NAMALWA (cell line): ENCODE results near the gene ADGRL2.

ENCODE experiments used
- DNase-seq: peaks from one replicate; pipeline ENCODE4 v3.0.0-alpha.2; 2015; ENCODE audit warnings: low spot score

ADGRL2 gene

GRCh38 chr1:81989524-81989923 lies 188.8 kb downstream of the ADGRL2 start:
- DNase-seq, result no peak

GRCh38 chr1:81990241-81990640 lies 189.5 kb downstream of the ADGRL2 start:
- DNase-seq, result no peak

- DNase-seq, result no peak
Observed at GRCh38 chr1:81998165-81998564, 197.4 kb downstream of the ADGRL2 start.

- DNase-seq, result no peak
Observed at GRCh38 chr1:81999364-81999763, 198.6 kb downstream of the ADGRL2 start.

- no peak for DNase-seq
Observed at GRCh38 chr1:82000221-82000620, 199.5 kb downstream of the ADGRL2 start.

GRCh38 chr1:82001345-82001744 lies 200.6 kb downstream of the ADGRL2 start:
- no peak for DNase-seq

- no peak for DNase-seq
Observed at GRCh38 chr1:82007804-82008203, 207.1 kb downstream of the ADGRL2 start.

GRCh38 chr1:82013702-82014101 lies 213.0 kb downstream of the ADGRL2 start:
- no peak for DNase-seq

- no peak for DNase-seq
Observed at GRCh38 chr1:82015444-82015843, 214.7 kb downstream of the ADGRL2 start.

GRCh38 chr1:82018319-82018718 lies 217.6 kb downstream of the ADGRL2 start:
- DNase-seq, result no peak

GRCh38 chr1:82019508-82019907 lies 218.8 kb downstream of the ADGRL2 start:
- DNase-seq, result no peak

- no peak for DNase-seq
Observed at GRCh38 chr1:82030830-82031229, 230.1 kb downstream of the ADGRL2 start.

GRCh38 chr1:82032068-82032467 lies 231.3 kb downstream of the ADGRL2 start:
- no peak for DNase-seq

GRCh38 chr1:82034812-82035211 lies 234.1 kb downstream of the ADGRL2 start:
- no peak for DNase-seq
